Fibroblast of the aortic adventitia (primary cell): ENCODE results near the gene PRPS1. TPM values are rescaled to one million over a fixed set of nuclear protein-coding genes. Genes with fewer than 3 reads are reported as not detected.
A peak's percentile ranks its signal among the peaks of the same experiment; 100 is the strongest.

ENCODE experiments used
- DNase-seq: peaks from one replicate; pipeline ENCODE4 v3.0.0-alpha.2; 2010; ENCODE audit warnings: low read depth
- H3K4me3 ChIP-seq: 2 replicates; pipeline ENCODE4 v1.5.1; 2011; ENCODE audit warnings: low read depth, mild to moderate bottlenecking, control low read depth, low read length, moderate library complexity
- CTCF ChIP-seq: IDR thresholded peaks from 2 replicates; pipeline ENCODE4 v1.5.1; 2011; ENCODE audit warnings: mild to moderate bottlenecking, low read length, control low read depth, inconsistent platforms; ENCODE audit not compliant: insufficient read depth
- total RNA-seq: library from RNA; depleted of rRNA; stranded (reverse); fragments of >200 nt; gene quantifications from 2 replicates; pipeline ENCODE4 v1.2.3, GENCODE V29; 2012; ENCODE audit warnings: low replicate concordance

PRPS1 gene
- 37.9 and 60.9 TPM in 2 replicates for total RNA-seq

GRCh38 chrX:107627838-107628661 lies at the start of gene PRPS1:
PRPS1 (plus strand) TSS chrX:107628510; CDS start chrX:107628629, 119 bp downstream.
- peak within 1 kb of the TSS; percentile 77 for H3K4me3 ChIP-seq
- TF ChIP-seq CTCF: no peak
- peak; percentile 92 for DNase-seq

- H3K4me3 ChIP-seq: no peak overlapping the region
- no peak for TF ChIP-seq CTCF
- no peak for DNase-seq
These were observed 48.4 kb upstream of the PRPS1 start for GRCh38 chrX:107579956-107580355.

- H3K4me3 ChIP-seq: no peak overlapping the region
- DNase-seq: no peak
- no peak for TF ChIP-seq CTCF
These were observed 46.4 kb upstream of the PRPS1 start for GRCh38 chrX:107581923-107582322.

GRCh38 chrX:107589243-107589642 lies 39.1 kb upstream of the PRPS1 start:
- no peak for DNase-seq
- no peak overlapping the region for H3K4me3 ChIP-seq
- no peak for TF ChIP-seq CTCF

GRCh38 chrX:107596651-107597050 lies 31.7 kb upstream of the PRPS1 start:
- no peak overlapping the region for H3K4me3 ChIP-seq
- DNase-seq: no peak
- no peak for TF ChIP-seq CTCF

GRCh38 chrX:107597264-107597663 lies 31.0 kb upstream of the PRPS1 start:
- H3K4me3 ChIP-seq: no peak overlapping the region
- TF ChIP-seq CTCF: no peak
- no peak for DNase-seq

GRCh38 chrX:107597791-107598190 lies 30.5 kb upstream of the PRPS1 start:
- no peak for DNase-seq
- H3K4me3 ChIP-seq: no peak overlapping the region
- no peak for TF ChIP-seq CTCF
